Lung (tissue), 12 donors: ENCODE results near the gene C9orf57. TPM values are rescaled to one million over a fixed set of nuclear protein-coding genes. Genes with fewer than 3 reads are reported as not detected.
"Not testable (repeated sequence)": the region's sequence is repeated elsewhere in the genome, so short reads cannot be mapped to it uniquely, and the experiment has no call there.

Experiments
- ATAC-seq: fragments of 200-7000 bp; cut with Tn5 transposase; one replicate; pipeline ENCODE4 v1.9.1; 2020; ENCODE audit warnings: moderate number of reproducible peaks; ENCODE audit not compliant: insufficient read depth, low FRiP score
- DNase-seq, 3 donors: peaks; one replicate each; pipeline ENCODE4 v3.0.0-alpha.2; 2013 to 2017
- H3K27ac ChIP-seq, 2 donors: one replicate each; pipeline ENCODE4 v1.5.1; 2013; ENCODE audit warnings: mild to moderate bottlenecking in 2 of 2, moderate library complexity in 2 of 2, control low read depth in 1 of 2, inconsistent platforms in 1 of 2, low read depth in 1 of 2, low read length in 1 of 2
- H3K27me3 ChIP-seq, 3 donors: one replicate each; pipeline ENCODE4 v1.5.1; 2013; ENCODE audit warnings: low read length in 2 of 3; ENCODE audit not compliant: control insufficient read depth in 3 of 3, insufficient read depth in 3 of 3
- H3K36me3 ChIP-seq, 4 donors: one replicate each; pipeline ENCODE4 v1.5.1; 2013; ENCODE audit warnings: low read length in 4 of 4, mild to moderate bottlenecking in 1 of 4, moderate library complexity in 1 of 4; ENCODE audit not compliant: control insufficient read depth in 4 of 4, insufficient read depth in 4 of 4
- H3K4me1 ChIP-seq, 5 donors: one replicate each; pipeline ENCODE4 v1.5.1; 2013; ENCODE audit warnings: low read length in 5 of 5, mild to moderate bottlenecking in 2 of 5, moderate library complexity in 1 of 5; ENCODE audit not compliant: control insufficient read depth in 5 of 5, insufficient read depth in 5 of 5
- H3K4me3 ChIP-seq: one replicate; pipeline ENCODE4 v1.5.1; 2013; ENCODE audit warnings: mild to moderate bottlenecking, control low read depth, moderate library complexity
- H3K9ac ChIP-seq, 2 donors: one replicate each; pipeline ENCODE4 v1.5.1; 2013; ENCODE audit warnings: low read length in 2 of 2, control low read depth in 1 of 2; ENCODE audit not compliant: insufficient read depth in 1 of 2
- H3K9me3 ChIP-seq, 4 donors: one replicate each; pipeline ENCODE4 v1.5.1; 2013; ENCODE audit warnings: low read length in 3 of 4, mild to moderate bottlenecking in 1 of 4, moderate library complexity in 1 of 4; ENCODE audit not compliant: control insufficient read depth in 4 of 4, insufficient read depth in 3 of 4
- WGBS, 2 donors: extraction: QIAGEN DNeasy Blood & Tissue Kit; methylation state at CpG; one replicate each; pipeline ENCODE4 v1.1.7; 2013; 5-methylcytosine and 5-hydroxymethylcytosine counted together
- polyA plus RNA-seq, 2 donors: library from polyadenylated mRNA; stranded (reverse); fragments of 200-250 nt; gene quantifications; one replicate each; pipeline ENCODE4 v1.2.1, GENCODE V29; 2013
- total RNA-seq, 2 donors: library from RNA; depleted of rRNA in 1 of 2; stranded (reverse); fragments of >200 nt in 1 of 2; gene quantifications; one replicate each; pipeline ENCODE4 v1.2.1, GENCODE V29; 2014 to 2021
- TF ChIP-seq, protein P1 (sequence below): IDR thresholded peaks from 2 replicates; pipeline ENCODE4 v1.5.1; 2012; ENCODE audit warnings: mild to moderate bottlenecking; ENCODE audit errors: control extremely low read depth, extremely low read depth
- donor health status: control.
- donor health status: control.
- donor health status: Bipolar disorder and iron deficiency.
- donor health status: healthy.
- donor health status: DM: yes; HTN: yes; CAD: no.

The C9orf57 gene
- total and polyA plus RNA-seq, 4 donors, result not detected

DNA sequence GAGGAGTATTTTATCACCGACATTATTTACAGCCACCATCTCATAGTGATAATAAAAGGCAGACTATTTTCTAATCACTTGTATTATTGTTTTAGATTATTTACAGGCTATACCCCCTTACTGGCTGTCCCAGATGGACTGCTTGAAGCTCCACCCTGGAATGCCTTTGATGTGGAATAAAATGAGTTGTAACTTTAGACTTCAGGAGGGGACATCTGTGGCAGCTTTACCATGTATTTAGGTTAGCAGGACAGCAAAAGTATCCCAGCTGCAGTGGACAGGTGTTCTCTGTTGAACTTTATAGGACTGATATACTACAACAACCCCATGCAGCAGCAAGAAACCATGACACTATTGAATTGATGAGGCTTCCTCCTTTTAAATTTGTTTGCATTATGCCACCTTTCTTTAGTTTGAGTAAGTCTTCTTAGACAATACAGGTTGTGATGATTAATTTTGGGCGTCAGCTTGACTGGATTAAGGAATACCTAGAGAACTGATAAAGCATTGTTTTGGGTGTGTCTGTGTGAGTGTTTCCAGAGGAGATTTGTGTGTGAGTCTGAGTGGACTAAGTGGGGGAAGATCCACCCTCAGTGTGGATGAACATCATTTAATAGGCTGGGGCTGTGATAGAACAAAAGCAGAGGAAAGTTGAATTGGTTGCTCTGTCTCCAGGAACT is 29.2 kb upstream of the C9orf57 start:
- no peaks in the 10 kb centered on the region for H3K27me3 ChIP-seq
- TF ChIP-seq, protein P1, sequence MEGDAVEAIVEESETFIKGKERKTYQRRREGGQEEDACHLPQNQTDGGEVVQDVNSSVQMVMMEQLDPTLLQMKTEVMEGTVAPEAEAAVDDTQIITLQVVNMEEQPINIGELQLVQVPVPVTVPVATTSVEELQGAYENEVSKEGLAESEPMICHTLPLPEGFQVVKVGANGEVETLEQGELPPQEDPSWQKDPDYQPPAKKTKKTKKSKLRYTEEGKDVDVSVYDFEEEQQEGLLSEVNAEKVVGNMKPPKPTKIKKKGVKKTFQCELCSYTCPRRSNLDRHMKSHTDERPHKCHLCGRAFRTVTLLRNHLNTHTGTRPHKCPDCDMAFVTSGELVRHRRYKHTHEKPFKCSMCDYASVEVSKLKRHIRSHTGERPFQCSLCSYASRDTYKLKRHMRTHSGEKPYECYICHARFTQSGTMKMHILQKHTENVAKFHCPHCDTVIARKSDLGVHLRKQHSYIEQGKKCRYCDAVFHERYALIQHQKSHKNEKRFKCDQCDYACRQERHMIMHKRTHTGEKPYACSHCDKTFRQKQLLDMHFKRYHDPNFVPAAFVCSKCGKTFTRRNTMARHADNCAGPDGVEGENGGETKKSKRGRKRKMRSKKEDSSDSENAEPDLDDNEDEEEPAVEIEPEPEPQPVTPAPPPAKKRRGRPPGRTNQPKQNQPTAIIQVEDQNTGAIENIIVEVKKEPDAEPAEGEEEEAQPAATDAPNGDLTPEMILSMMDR, result no peak
- no peak overlapping the region for H3K4me3 ChIP-seq
- no peaks in the 10 kb centered on the region for H3K9me3 ChIP-seq
- 80 to 86% methylated on average over 2 of the region's 2 CpGs for WGBS, 2 donors
- ATAC-seq, result no peak
- H3K4me1 ChIP-seq, result no peaks in the 10 kb centered on the region
- no peak overlapping the region for H3K9ac ChIP-seq
- H3K36me3 ChIP-seq, result no peaks in the 10 kb centered on the region
- DNase-seq, result no peak
- H3K27ac ChIP-seq, result no peak overlapping the region

DNA sequence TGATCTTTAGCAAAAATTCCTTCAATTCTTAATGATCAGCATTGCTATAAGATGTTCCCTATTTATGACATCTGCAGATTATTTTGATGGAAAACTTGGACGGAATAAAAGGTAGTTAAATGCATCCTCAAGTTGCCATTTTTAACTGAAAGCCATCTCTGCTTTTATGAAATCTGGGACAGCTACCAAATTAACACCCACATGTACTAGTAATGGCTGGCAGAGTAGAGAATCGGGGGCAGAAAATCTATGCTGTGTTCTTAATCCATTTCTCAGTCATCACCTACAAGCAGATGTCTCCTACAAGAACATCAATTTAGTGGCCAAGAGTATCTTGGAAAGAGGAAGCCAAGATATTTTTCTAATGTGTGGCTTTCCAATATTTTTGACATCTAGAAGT is 22.1 kb upstream of the C9orf57 start:
- H3K9me3 ChIP-seq, result no peaks in the 10 kb centered on the region
- 86 to 89% methylated on average over 2 of the region's 2 CpGs for WGBS, 2 donors
- H3K36me3 ChIP-seq, result no peaks in the 10 kb centered on the region
- no peaks in the 10 kb centered on the region for H3K4me1 ChIP-seq
- no peak overlapping the region for H3K9ac ChIP-seq
- no peak overlapping the region for H3K4me3 ChIP-seq
- DNase-seq (no peak), ATAC-seq (no peak)
- TF ChIP-seq, protein P1, result no peak
- H3K27me3 ChIP-seq, result no peaks in the 10 kb centered on the region
- H3K27ac ChIP-seq, result no peak overlapping the region

DNA sequence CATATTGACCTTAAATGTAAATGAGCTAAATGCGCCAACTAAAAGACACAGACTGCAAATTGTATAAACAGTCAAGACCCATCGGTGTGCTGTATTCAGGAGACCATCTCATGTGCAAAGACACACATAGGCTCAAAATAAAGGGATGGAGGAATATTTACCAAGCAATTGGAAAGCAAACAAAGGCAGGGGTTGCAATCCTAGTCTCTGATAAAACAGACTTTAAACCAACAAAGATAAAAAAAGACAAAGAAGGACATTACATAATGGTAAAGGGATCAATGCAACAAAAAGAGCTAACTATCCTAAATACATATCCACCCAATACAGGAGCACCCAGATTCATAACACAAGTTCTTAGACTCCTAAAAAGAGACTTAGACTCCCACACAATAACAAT is 14.3 kb upstream of the C9orf57 start:
- ATAC-seq, H3K9ac ChIP-seq, H3K4me1 ChIP-seq, H3K36me3 ChIP-seq, H3K4me3 ChIP-seq, H3K27me3 ChIP-seq, H3K27ac ChIP-seq, H3K9me3 ChIP-seq, DNase-seq: not testable (repeated sequence)
- 76 to 87% methylated on average over 2 of the region's 2 CpGs for WGBS, 2 donors

DNA sequence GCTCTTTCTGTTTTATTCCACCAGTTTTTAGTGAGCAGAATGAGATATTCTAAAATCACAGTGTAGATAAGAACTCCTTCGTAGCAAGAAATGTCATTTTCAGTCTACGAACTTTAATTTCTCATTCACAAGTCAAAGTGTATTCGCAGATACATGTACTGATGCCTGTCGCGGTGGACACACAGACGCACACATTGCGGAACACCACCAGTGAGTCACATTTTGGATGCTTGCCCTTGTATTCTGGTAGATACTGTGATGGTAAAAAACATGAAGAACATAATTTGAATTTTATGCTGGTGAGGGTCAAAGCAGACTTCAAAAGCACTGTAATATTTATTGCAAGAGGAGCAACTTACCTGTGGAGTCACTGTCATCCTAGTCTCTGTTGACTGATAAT is 4.7 kb upstream of the C9orf57 start:
- DNase-seq, result no peak
- Histone ChIP-seq H3K4me1 (no peaks in the 10 kb centered on the region), H3K27me3 (no peaks in the 10 kb centered on the region), H3K9ac (no peak overlapping the region), H3K27ac (no peak overlapping the region), H3K4me3 (no peak overlapping the region), H3K9me3 (no peaks in the 10 kb centered on the region), H3K36me3 (no peaks in the 10 kb centered on the region)
- ATAC-seq, result no peak
- TF ChIP-seq, protein P1, result no peak
- 84 to 87% methylated on average over 7 of the region's 7 CpGs for WGBS, 2 donors
